ENCODE results near the gene SPTBN1. TPM values are rescaled to one million over a fixed set of nuclear protein-coding genes. Genes with fewer than 3 reads are reported as not detected.

SPTBN1 gene
- total and polyA plus RNA-seq, 9 of the 15 experiments (the other 6 are each of a cell fraction or from before 2014, with no cell fraction given), result 8.9 to 66.8 (median 31.4) TPM

DNA sequence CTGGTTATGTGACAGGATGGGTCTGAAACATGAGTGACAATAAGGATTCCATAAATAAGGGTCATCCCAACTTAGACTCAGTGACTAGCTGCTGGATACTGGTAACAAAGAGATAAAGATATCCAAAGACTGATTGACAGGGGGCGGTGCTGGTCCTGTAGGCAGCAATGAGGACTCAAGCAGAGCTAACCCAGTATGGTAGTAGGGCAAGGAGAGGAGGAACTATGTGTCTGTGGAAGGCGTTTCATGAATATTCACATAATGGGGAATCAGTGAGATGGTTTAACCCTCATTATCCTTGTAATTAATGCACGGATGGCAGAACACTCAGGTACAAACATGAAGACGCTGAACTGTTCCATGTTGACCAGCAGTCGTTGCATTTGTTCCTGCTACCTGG, 164.8 kb downstream of the SPTBN1 start:
- in situ Hi-C loops (cut with MboI) (no loop called here), intact Hi-C loops (cut with micrococcal nuclease) (no loop called here)
- H4K20me1 ChIP-seq (replicated peaks; ENCODE audit: control insufficient read depth, insufficient read depth, low read length), result no peaks in the 10 kb centered on the region
- H3K4me1 ChIP-seq (replicated peaks in 1 of 2; ENCODE audit: control insufficient read depth in 2 of 2, insufficient read depth in 2 of 2, low read length in 2 of 2), result peaks cover 0 to 5% of the 10 kb centered on the region in 2 experiments; a peak in 1 of 5 replicates
- no peak overlapping the region for H3K4me2 ChIP-seq (ENCODE audit: insufficient read depth, low read length)
- CTCF ChIA-PET (ENCODE audit: low intra/inter-chr PET ratio), result no interaction called here
- H2AFZ ChIP-seq (ENCODE audit: low read depth, low read length), result no peak overlapping the region
- H3K27me3 ChIP-seq (ENCODE audit: control insufficient read depth in 2 of 2, insufficient read depth in 2 of 2, low read length in 2 of 2), result no peaks in the 10 kb centered on the region
- H3K9ac ChIP-seq (ENCODE audit: insufficient read depth in 1 of 2, low read depth in 2 of 2, low read length in 2 of 2), result no peak overlapping the region
- H3K36me3 ChIP-seq (ENCODE audit: control insufficient read depth, insufficient read depth, low read length), result peaks cover 92% of the 10 kb centered on the region
- H3K9me3 ChIP-seq (replicated peaks; ENCODE audit: control insufficient read depth, insufficient read depth, low read depth, low read length), result no peaks in the 10 kb centered on the region
- 84% methylated on average over 5 of the region's 5 CpGs for WGBS (ENCODE audit: insufficient coverage, low coverage, missing lambda C conversion rate)
- ATAC-seq (no peak), FAIRE-seq (peak; percentile 58), DNase-seq (ENCODE audit: extremely low read depth in 1 of 4, low spot score in 3 of 4) (no peak)
- H3K27ac ChIP-seq (ENCODE audit: extremely low read depth, low read depth, low read length), result no peak overlapping the region
- no TSS peak for BruUV-seq (replicated peaks)
- POLR2A ChIA-PET, result interaction anchor here (1.3 kb wide), 1 partner anchor 14 kb away, joined by 3 read pairs; no protein-coding TSS in a partner anchor
- H3K9me1 ChIP-seq (ENCODE audit: control insufficient read depth, insufficient read depth, low read length), result no peaks in the 10 kb centered on the region
- H3K4me3 ChIP-seq, result no peak overlapping the region
- no peaks in the 10 kb centered on the region for H3K79me2 ChIP-seq (ENCODE audit: control insufficient read depth, insufficient read depth, low read length)
- TF ChIP-seq HMBOX1 (IDR thresholded peaks at IDR 0.05) (0 out of 2 replicates have a peak, but pooled peaks have one; percentile 40), NR2F6 (CRISPR knock-in tag; IDR thresholded peaks at IDR 0.05) (no peak), JUN (IDR thresholded peaks at IDR 0.05; ENCODE audit: borderline replicate concordance, low read depth, low read length) (no peak), JUN (CRISPR knock-in tag; IDR thresholded peaks at IDR 0.05; ENCODE audit: borderline replicate concordance) (no peak), ELF4 (CRISPR knock-in tag; IDR thresholded peaks at IDR 0.05) (no peak), PKNOX1 (IDR thresholded peaks at IDR 0.05) (peak; percentile 88), ZNF707 (CRISPR knock-in tag; conservative IDR thresholded peaks at IDR 0.05) (no peak)
- TF ChIP-seq, protein P1, sequence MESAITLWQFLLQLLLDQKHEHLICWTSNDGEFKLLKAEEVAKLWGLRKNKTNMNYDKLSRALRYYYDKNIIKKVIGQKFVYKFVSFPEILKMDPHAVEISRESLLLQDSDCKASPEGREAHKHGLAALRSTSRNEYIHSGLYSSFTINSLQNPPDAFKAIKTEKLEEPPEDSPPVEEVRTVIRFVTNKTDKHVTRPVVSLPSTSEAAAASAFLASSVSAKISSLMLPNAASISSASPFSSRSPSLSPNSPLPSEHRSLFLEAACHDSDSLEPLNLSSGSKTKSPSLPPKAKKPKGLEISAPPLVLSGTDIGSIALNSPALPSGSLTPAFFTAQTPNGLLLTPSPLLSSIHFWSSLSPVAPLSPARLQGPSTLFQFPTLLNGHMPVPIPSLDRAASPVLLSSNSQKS (CRISPR knock-in tag; IDR thresholded peaks at IDR 0.05), result no peak

All from K562 (cell line).